SIG-M5 (cell line): ENCODE data around the gene THBS1.

Experiments used
- DNase-seq: peaks from one replicate; lab custom pipeline; 2025; lab: John Stamatoyannopoulos, UW

THBS1 gene

GRCh38 chr15:39638041-39638440 lies 57.2 kb downstream of the THBS1 start:
- no peak for DNase-seq

GRCh38 chr15:39639037-39639436 lies 58.2 kb downstream of the THBS1 start:
- DNase-seq, result no peak

- no peak for DNase-seq
Measured at GRCh38 chr15:39640665-39641064, 59.8 kb downstream of the THBS1 start.

- DNase-seq, result no peak
Measured at GRCh38 chr15:39641191-39641889, 60.5 kb downstream of the THBS1 start.

GRCh38 chr15:39642011-39642640 lies 61.2 kb downstream of the THBS1 start:
- no peak for DNase-seq

- no peak for DNase-seq
Measured at GRCh38 chr15:39643727-39644126, 62.8 kb downstream of the THBS1 start.

GRCh38 chr15:39644136-39644535 lies 63.3 kb downstream of the THBS1 start:
- DNase-seq, result no peak

- DNase-seq, result no peak
Measured at GRCh38 chr15:39645138-39645975, 64.5 kb downstream of the THBS1 start.

GRCh38 chr15:39645976-39646257 lies 65.0 kb downstream of the THBS1 start:
- no peak for DNase-seq

- DNase-seq, result no peak
Measured at GRCh38 chr15:39646425-39646824, 65.5 kb downstream of the THBS1 start.
